GM18951 (cell line): ENCODE results near the gene ZNF556.

Source experiments
- POLR2A ChIP-seq: IDR thresholded peaks from 4 replicates; pipeline ENCODE4 v1.6.1; 2011; ENCODE audit warnings: mild to moderate bottlenecking; ENCODE audit not compliant: insufficient read length, insufficient read depth; ENCODE audit errors: extremely low read depth
- in situ Hi-C: fragments of 300-500 bp; cut with MboI; formaldehyde crosslinking; loops from one replicate; pipeline ENCODE4 v1.12.0; 2022; ENCODE audit warnings: low sequenced_read_pairs, mixed read lengths, inconsistent platforms; ENCODE audit not compliant: unreplicated experiment

ZNF556 gene

DNA sequence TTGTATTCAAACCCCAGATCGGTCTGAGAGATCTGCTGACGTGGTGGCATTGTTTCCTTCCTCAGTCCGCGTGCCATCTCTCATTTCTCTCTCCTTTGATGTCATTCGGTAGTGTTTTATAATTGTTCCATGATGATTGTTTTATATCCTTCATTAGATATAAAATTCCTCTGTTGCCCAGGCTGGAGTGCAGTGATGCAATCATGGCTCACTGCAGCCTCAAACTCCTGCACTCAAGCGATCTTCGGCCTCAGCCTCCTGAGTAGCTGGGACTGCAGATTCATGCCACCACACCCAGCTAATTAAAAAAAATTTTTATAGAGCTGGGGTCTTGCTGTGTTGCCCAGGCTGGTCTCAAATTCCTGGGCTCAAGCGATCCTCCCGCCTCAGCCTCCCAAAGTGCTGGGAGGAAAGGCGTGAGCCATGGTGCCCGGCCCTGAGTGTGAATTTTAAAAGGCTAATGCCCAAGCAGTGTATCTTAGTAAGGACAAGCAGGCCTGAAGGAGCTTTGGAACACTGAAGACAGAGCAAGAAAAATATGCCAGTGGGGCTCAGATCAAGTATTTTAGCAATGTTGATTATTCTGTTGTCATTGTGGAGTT lies 38.9 kb downstream of the ZNF556 start:
- in situ Hi-C loops: no loop called here
- no peak for TF ChIP-seq POLR2A

DNA sequence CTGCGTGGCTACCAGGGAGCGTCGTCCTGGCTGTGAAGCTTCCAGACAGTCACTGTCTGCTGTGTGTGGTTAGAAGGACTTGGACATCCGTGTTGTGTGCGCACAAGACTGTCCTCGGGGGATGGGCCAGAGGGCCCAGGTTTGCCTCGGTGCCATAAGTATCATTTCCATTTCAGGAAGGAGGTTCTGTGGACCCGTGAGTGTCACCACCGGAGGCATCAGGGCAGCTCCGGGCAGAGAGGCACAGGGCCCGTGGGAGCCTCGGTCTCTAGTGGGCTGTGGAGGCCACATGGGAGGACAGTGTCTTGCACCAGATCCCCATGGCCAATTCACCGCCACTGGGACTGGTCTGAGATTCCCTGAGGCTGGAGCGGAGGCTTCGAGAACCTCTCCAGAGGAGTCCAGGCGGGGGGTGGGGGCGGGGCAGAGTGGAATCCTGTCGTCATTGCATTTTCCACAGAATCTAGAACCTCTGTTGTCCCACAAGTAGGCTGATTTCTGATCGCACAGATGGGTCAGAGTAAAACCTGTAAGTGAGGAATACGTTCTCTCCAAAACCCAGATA lies 39.6 kb downstream of the ZNF556 start:
- in situ Hi-C loops: no loop called here
- no peak for TF ChIP-seq POLR2A

DNA sequence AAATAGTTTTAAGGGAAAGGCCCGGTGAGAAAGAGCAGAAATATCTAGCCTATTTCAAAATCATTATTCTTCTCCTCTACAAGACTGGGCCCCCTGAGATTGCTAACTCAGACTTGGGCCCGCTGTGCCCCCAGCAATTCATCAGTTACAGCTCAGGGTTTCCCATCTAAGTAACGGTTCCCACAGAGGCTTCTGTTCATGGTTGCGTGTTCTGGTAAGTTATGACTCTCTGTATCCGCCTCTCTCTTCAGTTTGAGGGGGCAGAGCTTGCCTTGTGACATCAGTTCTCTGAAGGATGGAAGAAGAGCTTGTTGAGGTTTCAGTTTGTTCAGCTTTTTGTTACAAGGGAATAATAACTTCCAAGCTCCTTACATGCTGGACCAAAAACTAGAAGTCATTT lies 45.2 kb downstream of the ZNF556 start:
- in situ Hi-C loops: loop anchor here (10.0 kb wide), 1 partner anchor 78 kb away; no protein-coding TSS in a partner anchor
- TF ChIP-seq POLR2A: no peak

DNA sequence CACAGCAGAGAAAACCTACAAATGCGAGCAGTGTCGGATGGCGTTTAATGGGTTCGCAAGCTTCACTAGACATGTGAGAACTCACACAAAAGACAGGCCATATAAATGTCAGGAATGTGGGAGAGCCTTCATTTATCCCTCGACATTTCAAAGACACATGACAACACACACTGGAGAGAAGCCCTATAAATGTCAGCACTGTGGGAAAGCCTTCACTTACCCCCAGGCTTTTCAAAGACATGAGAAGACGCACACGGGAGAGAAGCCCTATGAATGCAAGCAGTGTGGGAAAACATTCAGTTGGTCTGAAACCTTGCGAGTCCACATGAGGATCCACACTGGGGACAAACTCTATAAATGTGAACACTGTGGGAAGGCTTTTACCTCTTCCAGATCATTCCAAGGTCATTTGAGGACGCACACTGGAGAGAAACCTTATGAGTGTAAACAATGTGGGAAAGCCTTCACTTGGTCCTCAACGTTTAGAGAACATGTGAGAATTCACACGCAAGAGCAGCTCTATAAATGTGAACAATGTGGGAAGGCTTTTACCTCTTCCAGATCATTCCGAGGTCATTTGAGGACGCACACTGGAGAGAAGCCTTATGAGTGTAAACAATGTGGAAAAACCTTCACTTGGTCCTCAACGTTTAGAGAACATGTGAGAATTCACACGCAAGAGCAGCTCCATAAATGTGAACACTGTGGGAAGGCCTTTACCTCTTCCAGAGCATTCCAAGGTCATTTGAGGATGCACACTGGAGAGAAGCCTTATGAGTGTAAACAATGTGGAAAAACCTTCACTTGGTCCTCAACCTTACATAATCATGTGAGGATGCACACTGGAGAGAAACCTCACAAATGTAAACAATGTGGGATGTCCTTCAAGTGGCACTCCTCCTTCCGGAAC lies 50.4 kb downstream of the ZNF556 start:
- in situ Hi-C loops: loop anchor here (10.0 kb wide), 1 partner anchor 83 kb away; no protein-coding TSS in a partner anchor

DNA sequence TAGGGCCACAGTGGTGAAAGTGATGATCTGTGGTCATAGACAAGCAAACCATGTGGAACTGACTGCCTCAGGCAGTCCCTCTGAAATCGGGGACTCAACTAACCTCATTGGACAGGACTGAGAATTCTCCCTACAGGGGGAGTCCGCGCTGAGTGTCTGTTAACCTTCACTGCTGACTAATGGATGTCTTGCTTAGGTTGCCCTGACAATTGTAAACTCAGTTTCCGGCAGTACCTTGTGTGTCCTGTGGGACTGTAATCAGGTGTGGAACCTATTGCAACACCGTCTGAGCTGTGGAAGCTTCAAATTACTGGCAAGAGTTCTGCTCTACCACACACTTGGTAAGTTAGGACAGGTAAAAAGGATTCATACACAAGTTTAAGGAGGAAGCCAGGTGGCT lies 55.9 kb downstream of the ZNF556 start:
- no peak for TF ChIP-seq POLR2A
- in situ Hi-C loops: no loop called here

More for the DNA sequence above, 50.4 kb downstream of the ZNF556 start:
- no peak for TF ChIP-seq POLR2A

DNA sequence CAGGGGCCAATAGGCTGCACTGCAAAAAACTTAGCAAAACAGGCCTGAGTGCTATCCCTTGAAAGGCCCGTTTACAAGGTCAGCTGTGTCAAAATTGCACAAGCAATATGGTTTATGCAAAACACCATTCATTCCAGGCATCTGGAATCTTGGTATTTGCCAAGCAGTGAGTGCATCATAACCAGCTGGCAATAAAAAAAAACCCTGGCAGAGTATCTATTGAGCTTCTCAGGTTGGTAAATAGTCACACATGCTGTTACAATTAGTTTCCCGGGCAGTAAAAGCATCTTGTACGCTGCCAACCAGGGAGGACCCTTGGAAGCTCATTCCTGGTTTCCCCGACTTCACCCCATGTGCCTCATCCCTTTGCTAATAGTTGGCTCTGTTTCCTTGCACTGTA lies 56.4 kb downstream of the ZNF556 start:
- no peak for TF ChIP-seq POLR2A
- in situ Hi-C loops: no loop called here

DNA sequence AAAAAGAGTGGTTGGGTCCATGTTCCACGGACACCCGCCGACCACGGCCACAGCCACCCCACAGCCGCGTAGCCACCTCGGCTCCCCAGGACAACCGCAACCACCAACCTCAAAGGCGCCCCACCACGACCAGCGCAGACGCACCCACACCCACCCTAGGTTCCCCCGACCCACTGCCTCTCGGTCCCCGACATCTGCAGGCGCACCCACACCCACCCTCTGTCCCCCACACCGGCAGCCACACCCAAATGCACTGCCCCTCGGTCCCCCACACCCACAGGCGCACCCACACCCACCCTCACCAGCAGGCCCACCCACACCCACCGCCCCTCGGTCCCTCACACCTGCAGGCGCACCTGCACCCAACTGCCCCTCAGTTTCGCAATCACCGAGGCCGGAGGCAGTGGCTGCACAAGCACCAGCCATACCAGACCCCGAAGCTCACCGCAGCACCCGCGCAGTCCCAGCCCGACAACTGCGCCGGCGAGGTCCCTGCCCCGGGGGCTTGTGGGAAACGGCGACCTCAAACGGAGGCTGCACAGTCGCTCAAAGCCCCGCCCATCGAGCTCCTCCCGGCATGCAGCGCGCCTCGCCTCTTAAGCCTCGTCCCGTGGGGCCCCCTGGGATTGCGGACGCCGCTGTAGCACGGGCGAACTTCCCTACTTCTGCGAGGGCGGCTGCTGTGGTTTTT lies 59.4 kb downstream of the ZNF556 start:
- no peak for TF ChIP-seq POLR2A
- in situ Hi-C loops: no loop called here

DNA sequence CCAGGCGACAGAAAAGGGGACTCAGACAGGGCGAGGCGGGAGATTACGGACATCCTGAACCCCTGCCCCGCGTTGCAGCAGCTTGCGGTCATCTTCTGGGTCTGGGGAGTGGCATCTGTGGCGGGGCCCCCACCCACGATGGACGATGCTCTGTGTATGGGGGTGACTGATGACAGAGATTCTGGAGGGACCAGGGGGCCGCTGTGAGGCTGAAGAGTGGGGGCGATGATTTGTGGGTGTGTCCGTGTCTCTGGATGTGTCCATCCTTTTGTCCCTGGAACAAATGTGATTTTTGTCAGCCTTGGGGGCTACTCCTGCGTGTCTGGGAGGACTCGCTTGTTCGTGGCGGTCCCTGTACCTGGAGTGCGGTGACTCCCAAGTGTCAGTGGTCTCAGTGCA lies 59.9 kb downstream of the ZNF556 start:
- TF ChIP-seq POLR2A: no peak
- in situ Hi-C loops: no loop called here
